ENCODE data around the gene SLCO1B3. TPM values are rescaled to one million over a fixed set of nuclear protein-coding genes. Genes with fewer than 3 reads are reported as not detected.

The SLCO1B3 gene
- total and polyA plus RNA-seq, 2 of the 8 experiments (the other 6 are each of a cell fraction or from before 2014, with no cell fraction given), result not detected

DNA sequence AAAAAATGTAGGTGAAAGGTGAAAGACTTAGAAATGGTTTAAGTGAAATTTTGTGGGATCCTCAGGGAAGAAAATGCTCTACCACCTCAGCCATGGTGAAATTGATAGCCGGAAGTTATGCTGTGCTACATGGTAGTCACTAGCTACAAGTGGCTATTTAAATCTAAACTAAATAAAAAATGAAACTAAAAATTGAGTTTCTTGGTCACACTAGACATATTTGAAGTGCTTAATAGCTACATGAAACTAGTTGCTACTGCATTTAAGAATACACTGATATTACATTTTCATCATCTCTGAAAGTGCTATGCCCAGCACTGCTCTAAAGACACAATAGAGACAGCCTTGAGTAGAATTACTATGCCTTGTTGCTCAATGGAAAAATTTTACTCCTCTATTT is 10.3 kb upstream of the SLCO1B3 start (continued):
- TF ChIP-seq CTBP2 (IDR thresholded peaks at IDR 0.05; ENCODE audit: borderline replicate concordance, insufficient read depth, insufficient read length, low read length), result no peak

- no peaks in the 10 kb centered on the region for H3K9me3 ChIP-seq (ENCODE audit: insufficient read depth in 2 of 2, low read depth in 1 of 2, low read length in 1 of 2)
- FAIRE-seq, result no peak
- no peak overlapping the region for H4K5ac ChIP-seq (ENCODE audit: insufficient read length, low read depth, low read length)
- no peak overlapping the region for H3K27ac ChIP-seq (ENCODE audit: low read depth, low read length)
- no peak overlapping the region for H3K9ac ChIP-seq (replicated peaks in 1 of 4; ENCODE audit: extremely low read depth in 1 of 4, low read depth in 3 of 4, low read length in 3 of 4)
- CTCF ChIA-PET (ENCODE audit: partially characterized antibody), result no interaction called here
- no peak for TF ChIP-seq ZNF274 (IDR thresholded peaks at IDR 0.05; ENCODE audit: borderline replicate concordance, extremely low read depth, low read length)
- no peak overlapping the region for H2AFZ ChIP-seq (ENCODE audit: low read length)
- H4K91ac ChIP-seq (replicated peaks; ENCODE audit: insufficient read length, low read length), result no peak overlapping the region
- DNase-seq (ENCODE audit: low read depth in 1 of 2, low spot score in 2 of 2), result no peak
- POLR2A ChIA-PET (ENCODE audit: partially characterized antibody), result no interaction called here
- H3K4ac ChIP-seq (replicated peaks; ENCODE audit: insufficient read length, low read depth, low read length), result no peak overlapping the region
- no peaks in the 10 kb centered on the region for H3K23me2 ChIP-seq (ENCODE audit: low read depth, low read length)
- no peak overlapping the region for H3K56ac ChIP-seq (replicated peaks; ENCODE audit: insufficient read length, low read depth, low read length)
- no peaks in the 10 kb centered on the region for H4K20me1 ChIP-seq (replicated peaks in 1 of 2; ENCODE audit: control insufficient read depth in 1 of 2, insufficient read depth in 2 of 2, low read length in 2 of 2)
- H2BK120ac ChIP-seq (replicated peaks; ENCODE audit: low read depth, low read length), result no peak overlapping the region
- no peak overlapping the region for H2AK5ac ChIP-seq (ENCODE audit: low read depth, low read length)
- no peak overlapping the region for H3K23ac ChIP-seq (ENCODE audit: insufficient read length)
- H3K18ac ChIP-seq (ENCODE audit: extremely low read depth, low read length), result no peak overlapping the region
- no peak overlapping the region for H2BK5ac ChIP-seq (ENCODE audit: low read depth, low read length)
- no peaks in the 10 kb centered on the region for H3K27me3 ChIP-seq (replicated peaks in 1 of 4; ENCODE audit: control insufficient read depth in 3 of 4, extremely low read depth in 1 of 4, insufficient read depth in 3 of 4, low read length in 3 of 4)
- no peak overlapping the region for H3K4me3 ChIP-seq (ENCODE audit: extremely low read depth in 1 of 4, insufficient read depth in 2 of 4, low read depth in 3 of 4, low read length in 4 of 4)
- no peak overlapping the region for H2BK15ac ChIP-seq (ENCODE audit: low read length)
- no peaks in the 10 kb centered on the region for H3K36me3 ChIP-seq (ENCODE audit: control insufficient read depth in 2 of 4, insufficient read depth in 4 of 4, low read length in 3 of 4)
- no peaks in the 10 kb centered on the region for H3K79me1 ChIP-seq (ENCODE audit: low read depth, low read length)
- H3K4me1 ChIP-seq (replicated peaks in 1 of 4; ENCODE audit: control insufficient read depth in 3 of 4, insufficient read depth in 4 of 4, low read length in 3 of 4), result no peaks in the 10 kb centered on the region
- no peaks in the 10 kb centered on the region for H3K79me2 ChIP-seq (ENCODE audit: control insufficient read depth in 1 of 2, insufficient read depth in 2 of 2, low read length in 2 of 2)
- no peak overlapping the region for H2BK20ac ChIP-seq (ENCODE audit: low read length)
- no peak overlapping the region for H3K4me2 ChIP-seq (ENCODE audit: insufficient read depth in 1 of 2, low read depth in 2 of 2, low read length in 2 of 2)
- H4K8ac ChIP-seq (ENCODE audit: extremely low read depth, insufficient read depth, low read length), result no peak overlapping the region
- no peak overlapping the region for H2BK12ac ChIP-seq (ENCODE audit: low read depth, low read length)
- no peak overlapping the region for H3K14ac ChIP-seq (ENCODE audit: insufficient read length)
These were observed 9.5 kb upstream of the SLCO1B3 start for GRCh38 chr12:20801035-20801434.

Data from H1 (cell line).